ENCODE results near the gene SPATA20.

Gene SPATA20

DNA sequence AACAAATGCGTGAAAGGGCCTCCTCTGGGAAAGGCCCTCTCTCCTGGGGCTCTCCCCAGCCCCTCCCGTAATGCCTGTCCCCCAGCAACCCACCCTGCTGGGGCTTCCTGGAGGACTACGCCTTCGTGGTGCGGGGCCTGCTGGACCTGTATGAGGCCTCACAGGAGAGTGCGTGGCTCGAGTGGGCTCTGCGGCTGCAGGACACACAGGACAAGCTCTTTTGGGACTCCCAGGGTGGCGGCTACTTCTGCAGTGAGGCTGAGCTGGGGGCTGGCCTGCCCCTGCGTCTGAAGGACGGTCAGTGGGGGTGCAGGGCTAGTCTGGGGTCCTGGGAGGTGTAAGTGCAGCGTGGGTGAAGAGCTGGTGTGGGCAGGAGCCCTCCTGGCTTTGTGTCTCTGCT is 4.9 kb downstream of the SPATA20 start:
- Histone ChIP-seq H3K27me3 (replicated peaks; ENCODE audit: control insufficient read depth, insufficient read depth, low read length) (no peaks in the 10 kb centered on the region), H3K36me3 (ENCODE audit: control insufficient read depth, insufficient read depth, low read length) (peaks cover 11% of the 10 kb centered on the region), H3K4me3 (replicated peaks; ENCODE audit: low read depth, low read length) (no peak overlapping the region)
- no peak for DNase-seq (ENCODE audit: extremely low read depth, insufficient read length)
- TF ChIP-seq, protein P1, sequence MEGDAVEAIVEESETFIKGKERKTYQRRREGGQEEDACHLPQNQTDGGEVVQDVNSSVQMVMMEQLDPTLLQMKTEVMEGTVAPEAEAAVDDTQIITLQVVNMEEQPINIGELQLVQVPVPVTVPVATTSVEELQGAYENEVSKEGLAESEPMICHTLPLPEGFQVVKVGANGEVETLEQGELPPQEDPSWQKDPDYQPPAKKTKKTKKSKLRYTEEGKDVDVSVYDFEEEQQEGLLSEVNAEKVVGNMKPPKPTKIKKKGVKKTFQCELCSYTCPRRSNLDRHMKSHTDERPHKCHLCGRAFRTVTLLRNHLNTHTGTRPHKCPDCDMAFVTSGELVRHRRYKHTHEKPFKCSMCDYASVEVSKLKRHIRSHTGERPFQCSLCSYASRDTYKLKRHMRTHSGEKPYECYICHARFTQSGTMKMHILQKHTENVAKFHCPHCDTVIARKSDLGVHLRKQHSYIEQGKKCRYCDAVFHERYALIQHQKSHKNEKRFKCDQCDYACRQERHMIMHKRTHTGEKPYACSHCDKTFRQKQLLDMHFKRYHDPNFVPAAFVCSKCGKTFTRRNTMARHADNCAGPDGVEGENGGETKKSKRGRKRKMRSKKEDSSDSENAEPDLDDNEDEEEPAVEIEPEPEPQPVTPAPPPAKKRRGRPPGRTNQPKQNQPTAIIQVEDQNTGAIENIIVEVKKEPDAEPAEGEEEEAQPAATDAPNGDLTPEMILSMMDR (IDR thresholded peaks at IDR 0.05; ENCODE audit: insufficient read depth, low read length, poor library complexity, severe bottlenecking) = no peak

DNA sequence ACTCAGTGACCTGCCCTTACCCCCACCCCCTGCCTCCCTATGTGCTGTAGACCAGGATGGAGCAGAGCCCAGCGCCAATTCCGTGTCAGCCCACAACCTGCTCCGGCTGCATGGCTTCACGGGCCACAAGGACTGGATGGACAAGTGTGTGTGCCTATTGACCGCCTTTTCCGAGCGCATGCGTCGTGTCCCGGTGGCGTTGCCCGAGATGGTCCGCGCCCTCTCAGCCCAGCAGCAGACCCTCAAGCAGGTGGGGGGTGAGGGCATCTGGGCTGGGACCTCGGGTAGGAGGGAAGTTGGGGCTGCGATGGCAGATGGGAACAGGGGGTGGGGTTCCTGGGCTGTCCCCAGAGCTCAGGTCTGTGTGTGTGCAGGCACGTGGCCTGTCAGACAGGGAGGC is 7.2 kb downstream of the SPATA20 start:
- Histone ChIP-seq H3K27me3 (replicated peaks; ENCODE audit: control insufficient read depth, insufficient read depth, low read length) (peaks cover 1% of the 10 kb centered on the region), H3K4me3 (replicated peaks; ENCODE audit: low read depth, low read length) (no peak overlapping the region), H3K36me3 (ENCODE audit: control insufficient read depth, insufficient read depth, low read length) (peaks cover 7% of the 10 kb centered on the region)
- no peak for DNase-seq (ENCODE audit: extremely low read depth, insufficient read length)
- TF ChIP-seq, protein P1 (IDR thresholded peaks at IDR 0.05; ENCODE audit: insufficient read depth, low read length, poor library complexity, severe bottlenecking) = no peak

DNA sequence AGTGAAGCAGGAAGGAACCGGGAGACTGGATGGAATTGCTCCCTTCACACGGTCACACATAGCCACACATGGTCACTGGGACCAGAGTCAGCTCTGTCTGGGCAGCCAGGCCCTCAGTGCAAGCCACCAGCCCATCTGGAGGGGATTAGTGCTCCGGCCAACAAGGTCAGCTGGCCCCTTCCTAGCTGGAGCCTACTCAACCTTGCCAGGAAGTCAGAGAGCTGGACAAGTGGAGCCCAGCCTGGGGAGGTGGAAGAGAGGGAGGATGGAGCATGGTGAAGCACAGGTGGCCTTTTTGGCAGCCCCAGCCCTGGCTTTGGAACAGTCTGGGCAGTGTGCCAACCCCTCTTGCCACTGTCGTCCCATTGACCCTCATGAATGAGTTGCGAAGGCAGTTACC is 9.8 kb downstream of the SPATA20 start:
- H3K36me3 ChIP-seq (ENCODE audit: control insufficient read depth, insufficient read depth, low read length) = no peaks in the 10 kb centered on the region; the same call in 1 of the 2 replicates
- no peak overlapping the region for H3K4me3 ChIP-seq (replicated peaks; ENCODE audit: low read depth, low read length)
- DNase-seq (ENCODE audit: extremely low read depth, insufficient read length) = no peak
- TF ChIP-seq, protein P1 (IDR thresholded peaks at IDR 0.05; ENCODE audit: insufficient read depth, low read length, poor library complexity, severe bottlenecking) = no peak
- peaks cover 1% of the 10 kb centered on the region for H3K27me3 ChIP-seq (replicated peaks; ENCODE audit: control insufficient read depth, insufficient read depth, low read length)

DNA sequence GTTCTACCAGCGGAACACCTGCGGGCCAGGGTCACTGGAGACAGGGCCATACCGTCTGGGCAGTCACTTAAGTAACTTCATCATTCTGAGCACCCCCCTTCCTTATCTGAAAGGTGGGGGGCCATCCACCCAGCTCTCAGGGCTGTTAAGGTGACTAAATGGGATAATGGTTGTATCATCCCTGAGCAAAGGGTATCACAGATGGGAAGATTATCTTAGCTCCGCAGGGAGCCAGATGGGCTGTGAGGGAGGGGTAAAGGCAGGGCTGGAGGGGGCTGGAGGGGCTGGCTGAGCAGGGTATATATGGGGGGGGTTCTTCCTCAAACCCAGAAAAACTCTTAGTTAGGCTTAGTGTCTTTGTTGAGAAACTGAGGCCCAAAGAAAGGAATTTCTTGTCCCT is 10.7 kb downstream of the SPATA20 start:
- DNase-seq (ENCODE audit: extremely low read depth, insufficient read length) = no peak
- TF ChIP-seq, protein P1 (IDR thresholded peaks at IDR 0.05; ENCODE audit: insufficient read depth, low read length, poor library complexity, severe bottlenecking) = no peak
- no peaks in the 10 kb centered on the region; the same call in 1 of the 2 replicates for H3K36me3 ChIP-seq (ENCODE audit: control insufficient read depth, insufficient read depth, low read length)
- H3K4me3 ChIP-seq (replicated peaks; ENCODE audit: low read depth, low read length) = no peak overlapping the region
- H3K27me3 ChIP-seq (replicated peaks; ENCODE audit: control insufficient read depth, insufficient read depth, low read length) = peaks cover 2% of the 10 kb centered on the region

DNA sequence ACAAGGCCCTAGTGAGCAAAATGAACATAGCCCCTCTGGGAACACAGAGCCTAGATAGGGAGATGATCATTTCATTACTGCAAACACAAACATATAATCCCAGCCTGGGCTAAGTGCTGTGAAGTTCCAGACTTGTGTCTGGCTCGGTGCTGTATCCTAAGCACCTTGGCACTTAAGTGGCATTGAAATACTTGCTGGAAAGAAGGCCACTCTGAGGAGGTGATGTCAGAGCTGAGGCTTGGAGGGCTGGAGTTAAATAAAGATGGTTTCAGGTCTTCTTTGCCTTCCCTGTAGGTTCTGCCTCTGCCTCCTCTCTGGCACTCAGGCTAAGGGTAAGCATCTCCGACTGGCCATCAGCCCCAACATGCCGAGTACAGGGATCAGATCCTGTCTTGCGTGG is 11.1 kb downstream of the SPATA20 start:
- DNase-seq (ENCODE audit: extremely low read depth, insufficient read length) = no peak
- H3K36me3 ChIP-seq (ENCODE audit: control insufficient read depth, insufficient read depth, low read length) = no peaks in the 10 kb centered on the region; the same call in 1 of the 2 replicates
- H3K27me3 ChIP-seq (replicated peaks; ENCODE audit: control insufficient read depth, insufficient read depth, low read length) = peaks cover 2% of the 10 kb centered on the region
- TF ChIP-seq, protein P1 (IDR thresholded peaks at IDR 0.05; ENCODE audit: insufficient read depth, low read length, poor library complexity, severe bottlenecking) = no peak
- H3K4me3 ChIP-seq (replicated peaks; ENCODE audit: low read depth, low read length) = no peak overlapping the region

DNA sequence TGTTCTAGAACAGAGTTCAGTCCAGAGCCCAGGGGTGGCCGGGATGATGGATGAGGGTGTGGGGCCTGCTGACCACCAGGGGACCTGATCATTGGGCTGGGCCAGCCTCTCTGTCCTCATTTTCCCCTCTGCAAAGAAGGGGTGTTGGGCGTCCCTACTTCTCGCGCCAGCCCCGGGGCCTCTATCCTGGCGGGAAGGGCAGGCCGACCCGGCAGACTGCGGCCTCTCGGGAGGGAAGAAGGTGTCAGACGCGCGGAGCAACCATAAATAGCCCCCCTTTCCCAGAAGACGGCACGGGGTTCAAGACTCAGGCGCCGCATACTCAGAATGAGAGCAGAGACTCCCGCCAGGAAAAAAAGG is 11.6 kb downstream of the SPATA20 start:
- Histone ChIP-seq H3K36me3 (ENCODE audit: control insufficient read depth, insufficient read depth, low read length) (no peaks in the 10 kb centered on the region; the same call in 1 of the 2 replicates), H3K4me3 (replicated peaks; ENCODE audit: low read depth, low read length) (no peak overlapping the region), H3K27me3 (replicated peaks; ENCODE audit: control insufficient read depth, insufficient read depth, low read length) (peaks cover 2% of the 10 kb centered on the region)
- TF ChIP-seq, protein P1 (IDR thresholded peaks at IDR 0.05; ENCODE audit: insufficient read depth, low read length, poor library complexity, severe bottlenecking) = no peak
- DNase-seq (ENCODE audit: extremely low read depth, insufficient read length) = no peak

Measured in GM06990 (cell line).